CD4-positive, alpha-beta T cell treated with Interleukin-1 beta for 1 hour (primary cell): ENCODE measurements around the gene RPS6KC1.
"Not testable (repeated sequence)": the region's sequence is repeated elsewhere in the genome, so short reads cannot be mapped to it uniquely, and the experiment has no call there.

ENCODE experiments used
- DNase-seq, 2 donors: peaks; one replicate each; pipeline ENCODE4 v3.0.0-alpha.2; 2020 to 2022

The RPS6KC1 gene

DNA sequence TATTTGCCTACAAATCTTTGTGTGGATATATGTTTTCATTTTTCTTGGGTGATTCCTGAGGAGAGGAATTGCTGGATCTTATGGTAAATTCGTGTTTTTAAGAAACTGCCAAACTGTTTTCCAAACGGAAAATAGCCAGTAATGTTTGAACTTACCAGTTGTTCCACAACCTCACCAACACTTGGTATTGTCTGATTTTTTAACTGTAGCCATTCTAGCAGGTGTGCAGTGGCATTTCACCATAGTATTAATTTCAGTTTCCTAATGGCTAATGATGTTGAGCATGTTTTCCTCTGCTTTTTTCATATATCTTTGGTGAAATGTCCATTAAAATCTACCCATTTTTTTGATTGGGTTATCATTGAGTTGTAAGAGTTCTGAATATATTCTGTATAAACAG, 56.6 kb downstream of the RPS6KC1 start:
- no peak for DNase-seq

DNA sequence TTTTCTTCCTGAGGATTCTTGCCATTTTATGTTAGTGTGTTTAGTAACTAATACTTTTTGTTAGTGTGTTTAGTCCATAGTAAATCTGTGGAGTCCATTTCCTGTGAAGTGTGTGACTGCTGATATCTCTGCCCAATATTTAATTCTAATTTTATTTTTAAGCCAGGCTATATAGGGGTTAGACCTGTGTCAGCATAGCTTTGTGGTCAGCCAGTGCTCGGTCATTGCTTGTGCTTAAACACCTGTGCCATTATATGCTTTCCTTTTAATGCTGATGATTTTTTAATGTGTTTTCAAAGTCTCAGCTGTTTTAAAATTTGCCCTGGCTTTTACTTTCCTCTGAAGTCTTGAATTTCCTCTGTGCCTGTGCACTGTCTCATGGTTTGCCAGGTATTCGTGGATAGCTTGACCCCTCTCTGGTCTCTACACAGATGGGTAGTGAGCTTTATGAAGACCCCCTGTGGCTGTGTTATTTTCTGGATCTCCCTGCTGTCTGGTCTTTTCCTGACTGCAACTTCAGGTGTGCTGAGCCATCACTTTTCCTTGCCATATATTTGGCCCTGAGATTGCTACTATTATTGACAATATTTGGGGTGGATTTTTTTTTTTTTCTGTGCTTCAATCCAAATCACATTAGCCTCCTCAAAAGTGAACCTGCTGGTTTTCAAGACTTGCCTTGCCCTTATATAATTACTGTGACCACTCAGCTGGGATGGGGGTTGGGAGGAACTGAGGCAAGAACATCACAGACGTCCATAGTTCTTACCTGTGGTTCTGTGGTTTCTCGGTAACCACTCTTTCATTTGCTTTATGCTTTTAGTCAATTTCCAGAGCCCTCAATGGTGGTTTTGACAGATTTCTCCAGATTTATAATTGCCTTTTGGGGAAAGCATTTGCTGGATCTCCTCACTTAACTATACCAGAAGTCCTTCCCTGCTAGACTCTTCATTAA, 59.6 kb downstream of the RPS6KC1 start:
- no peak for DNase-seq

DNA sequence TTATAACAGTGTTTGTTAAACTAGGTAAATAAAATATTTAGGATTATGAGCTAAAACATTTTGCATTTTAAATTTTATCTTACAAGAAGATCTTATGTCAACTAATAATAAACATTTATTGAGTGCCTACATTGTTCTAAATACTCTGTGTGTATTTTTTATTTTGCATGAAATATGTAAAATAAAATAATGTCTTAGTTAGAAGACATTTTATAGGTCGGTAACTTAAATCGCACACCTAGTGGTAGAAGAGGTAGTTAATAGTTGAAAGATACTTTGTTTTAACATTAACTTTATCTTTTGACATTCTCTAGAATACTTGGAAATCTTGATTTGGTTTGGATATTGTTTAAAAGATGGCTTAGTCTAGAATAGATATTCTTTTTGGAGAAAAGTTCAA, 60.5 kb downstream of the RPS6KC1 start:
- DNase-seq, result no peak

DNA sequence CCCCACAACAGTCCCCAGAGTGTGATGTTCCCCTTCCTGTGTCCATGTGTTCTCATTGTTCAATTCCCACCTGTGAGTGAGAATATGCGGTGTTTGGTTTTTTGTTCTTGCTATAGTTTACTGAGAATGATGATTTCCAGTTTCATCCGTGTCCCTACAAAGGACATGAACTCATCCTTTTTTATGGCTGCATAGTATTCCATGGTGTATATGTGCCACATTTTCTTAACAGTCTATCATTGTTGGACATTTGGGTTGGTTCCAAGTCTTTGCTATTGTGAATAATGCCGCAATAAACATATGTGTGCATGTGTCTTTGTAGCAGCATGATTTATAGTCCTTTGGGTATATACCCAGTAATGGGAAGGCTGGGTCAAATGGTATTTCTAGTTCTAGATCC, 61.7 kb downstream of the RPS6KC1 start:
- not testable (repeated sequence) for DNase-seq

DNA sequence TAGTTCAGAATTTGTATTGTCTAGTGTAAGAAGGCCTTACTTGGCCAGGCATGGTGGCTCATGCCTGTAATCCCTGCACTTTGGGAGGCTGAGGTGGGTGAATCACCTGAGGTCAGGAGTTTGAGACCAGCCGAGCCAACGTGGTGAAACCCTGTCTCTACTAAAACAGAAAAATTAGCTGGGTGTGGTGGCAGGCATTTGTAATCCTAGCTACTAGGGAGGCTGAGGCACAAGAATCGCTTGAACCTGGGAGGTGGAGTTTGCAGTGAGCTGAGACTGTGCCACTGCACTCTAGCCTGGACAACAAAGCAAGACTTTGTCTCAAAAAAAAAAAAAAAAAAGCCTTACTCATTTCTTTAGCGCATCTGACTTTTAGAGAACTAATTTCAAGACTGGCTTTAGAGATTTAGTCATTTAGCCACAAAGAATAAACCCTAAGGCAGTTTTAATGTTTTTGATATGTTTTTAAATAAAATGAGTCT, 66.7 kb downstream of the RPS6KC1 start:
- DNase-seq, result not testable (repeated sequence)

DNA sequence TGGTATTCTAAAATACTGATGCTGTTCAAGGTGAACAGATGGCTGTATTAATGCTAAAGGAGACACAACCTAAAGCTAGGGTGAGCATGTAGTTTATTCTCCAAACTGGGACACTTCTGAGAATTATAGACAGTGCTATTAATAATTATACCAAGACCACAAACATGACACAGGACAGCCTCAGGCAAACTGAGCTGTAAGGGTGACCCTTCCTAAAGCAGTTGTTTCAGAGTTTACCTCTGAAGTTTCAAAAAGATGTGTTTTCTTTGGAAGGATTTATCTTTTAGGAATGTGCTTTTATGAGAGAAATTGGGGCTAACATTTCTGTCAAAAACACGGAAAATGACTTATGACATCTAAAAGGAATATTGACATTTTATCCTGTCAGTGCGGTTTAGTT, 68.8 kb downstream of the RPS6KC1 start:
- no peak for DNase-seq

DNA sequence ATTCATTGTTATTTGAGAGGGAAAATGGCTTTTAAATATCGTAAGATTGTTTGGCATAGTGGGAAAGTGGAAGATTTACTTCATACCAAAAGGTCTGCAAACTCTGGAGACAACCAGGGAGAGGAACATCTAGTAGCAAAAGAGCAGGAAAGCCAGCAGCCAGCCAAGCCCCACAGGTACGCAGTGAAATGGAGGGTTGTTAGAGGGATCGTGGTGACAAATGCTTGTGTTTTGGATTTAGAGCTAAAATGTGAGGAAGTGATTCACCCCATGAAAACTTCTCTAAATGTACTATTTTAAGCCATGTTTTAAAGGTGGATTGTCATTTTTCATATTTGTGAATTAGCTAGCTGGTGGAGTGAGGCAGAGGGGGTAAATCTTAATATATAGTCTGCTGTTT, 69.3 kb downstream of the RPS6KC1 start:
- no peak for DNase-seq

DNA sequence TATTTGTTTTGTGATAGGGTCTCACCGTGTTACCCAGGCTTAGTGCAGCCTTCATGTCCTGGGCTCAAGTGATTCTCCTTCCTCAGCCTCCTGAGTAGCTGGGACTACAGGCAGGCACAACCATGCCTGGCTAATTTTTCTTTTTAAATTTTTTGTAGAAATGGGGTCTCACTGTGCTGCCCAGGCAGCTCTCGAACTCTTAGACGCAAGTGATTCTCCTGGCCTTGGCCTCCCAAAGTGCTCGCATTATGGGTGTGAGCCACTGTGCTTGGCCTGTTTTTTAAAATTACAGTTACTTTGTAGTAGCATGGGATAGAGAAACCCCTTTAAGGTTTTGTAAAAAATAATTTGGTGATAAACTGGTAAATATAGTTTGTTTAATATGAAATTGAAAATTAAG, 69.9 kb downstream of the RPS6KC1 start:
- no peak for DNase-seq

DNA sequence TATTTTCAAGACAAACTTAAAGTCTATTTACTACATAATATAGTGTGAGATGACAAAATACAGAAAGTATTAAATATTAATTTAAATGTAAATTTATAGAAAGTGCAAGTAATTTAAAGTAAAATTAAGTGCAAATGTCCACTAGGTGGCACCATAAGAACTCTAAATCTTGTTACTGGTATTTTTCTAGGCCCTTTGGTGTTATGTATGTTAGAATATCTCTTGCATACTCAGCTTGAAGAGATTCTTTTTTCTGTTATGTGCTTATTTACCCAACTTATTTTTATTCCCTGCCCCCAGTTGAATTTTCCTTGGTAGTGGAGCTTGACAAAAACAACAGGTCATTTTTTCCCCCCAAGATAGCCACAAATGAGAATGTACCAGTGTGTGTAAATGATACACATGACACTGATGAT, 71.5 kb downstream of the RPS6KC1 start:
- DNase-seq, result peak in 1 of 2 donors; percentile 38

DNA sequence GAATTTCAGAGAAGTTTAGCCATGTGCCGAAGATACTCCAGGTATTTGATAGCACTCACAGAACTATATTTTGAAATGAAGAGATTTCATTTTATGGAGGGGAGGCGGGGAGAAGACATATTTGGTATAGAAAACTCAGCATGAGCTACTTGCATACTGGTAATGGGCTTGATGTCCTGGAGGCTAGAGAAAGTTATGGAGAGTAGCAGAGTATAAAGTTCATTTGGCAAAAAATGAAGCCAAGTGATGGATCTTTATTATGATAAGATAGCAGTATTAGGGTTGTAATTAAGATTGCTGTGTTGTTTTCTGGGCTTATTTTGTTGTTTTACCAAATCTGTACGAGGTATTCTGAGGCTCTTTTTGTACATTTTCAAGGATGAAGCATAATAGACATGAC, 72.0 kb downstream of the RPS6KC1 start:
- no peak for DNase-seq

DNA sequence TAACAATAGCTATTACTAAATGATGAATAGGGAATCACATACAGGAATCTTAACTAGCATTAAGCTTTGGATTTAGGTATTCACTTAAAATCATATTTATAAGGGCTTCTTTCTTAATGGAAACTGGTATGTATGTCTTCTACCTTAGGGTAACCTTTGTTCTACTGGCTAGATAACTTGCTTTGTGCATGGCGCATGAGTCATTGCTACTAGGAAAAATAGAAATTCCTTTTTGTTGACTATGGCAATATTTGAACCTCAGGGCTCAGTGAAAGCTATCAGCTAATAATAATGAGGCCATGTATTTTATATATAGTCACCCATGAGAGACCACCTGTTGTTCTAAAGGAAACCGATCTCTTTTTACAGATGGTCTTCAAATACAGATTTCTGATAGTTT, 72.5 kb downstream of the RPS6KC1 start:
- DNase-seq, result no peak

DNA sequence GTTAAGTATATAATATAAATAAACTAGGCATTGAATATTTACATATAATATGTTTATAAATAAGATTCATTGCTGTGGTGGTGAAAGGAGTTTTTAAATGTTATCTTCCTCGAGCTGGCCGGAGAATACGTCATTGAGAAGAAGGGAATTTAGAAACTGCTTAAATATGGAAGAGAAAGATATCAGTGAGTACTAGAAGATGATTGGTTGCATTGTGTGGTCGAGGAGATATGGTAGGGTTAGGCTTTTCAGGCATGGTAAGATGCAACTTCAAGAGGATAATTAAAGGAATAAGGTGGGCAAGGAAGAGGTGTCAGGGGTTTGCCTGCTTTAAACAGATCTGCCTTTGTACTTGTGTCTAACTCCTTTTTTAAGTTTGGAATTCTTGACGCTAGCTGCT, 73.5 kb downstream of the RPS6KC1 start:
- no peak for DNase-seq

DNA sequence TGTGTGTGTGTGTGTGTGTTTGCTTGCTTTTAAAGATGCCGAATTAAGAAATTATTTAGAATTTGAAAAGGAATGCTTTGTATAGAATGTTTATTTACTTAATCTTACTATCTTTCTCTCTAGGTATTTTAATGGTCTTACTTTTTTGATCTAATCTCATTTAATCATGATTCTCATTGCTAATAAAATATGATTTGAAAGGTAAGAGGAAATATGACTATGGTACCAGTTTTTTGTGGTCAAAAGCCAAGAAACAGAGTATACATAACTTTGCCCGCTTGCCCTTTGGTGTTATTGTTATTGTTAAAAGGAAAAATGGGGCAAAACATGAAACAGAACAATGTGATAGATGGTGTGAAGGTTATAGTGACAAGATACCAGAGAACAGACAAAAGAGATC, 74.6 kb downstream of the RPS6KC1 start:
- DNase-seq, result no peak

DNA sequence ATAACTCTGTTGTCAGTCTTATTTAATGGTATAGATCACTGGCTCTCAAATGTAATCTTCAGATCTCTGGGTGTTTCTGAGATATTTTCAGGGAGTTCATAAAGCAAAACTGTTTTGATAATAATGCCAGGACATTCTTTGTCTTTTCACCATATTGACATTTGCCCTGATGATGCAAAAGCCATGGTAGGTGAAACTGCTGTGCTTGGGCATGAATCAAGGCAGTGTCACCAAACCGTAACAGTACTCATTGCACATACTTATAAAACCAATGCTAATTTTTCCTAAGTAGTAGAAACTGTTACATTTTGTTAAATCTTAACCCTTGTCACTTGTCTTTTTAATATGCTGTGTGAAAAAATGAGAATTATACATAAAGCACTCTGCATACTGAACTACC, 76.0 kb downstream of the RPS6KC1 start:
- no peak for DNase-seq

DNA sequence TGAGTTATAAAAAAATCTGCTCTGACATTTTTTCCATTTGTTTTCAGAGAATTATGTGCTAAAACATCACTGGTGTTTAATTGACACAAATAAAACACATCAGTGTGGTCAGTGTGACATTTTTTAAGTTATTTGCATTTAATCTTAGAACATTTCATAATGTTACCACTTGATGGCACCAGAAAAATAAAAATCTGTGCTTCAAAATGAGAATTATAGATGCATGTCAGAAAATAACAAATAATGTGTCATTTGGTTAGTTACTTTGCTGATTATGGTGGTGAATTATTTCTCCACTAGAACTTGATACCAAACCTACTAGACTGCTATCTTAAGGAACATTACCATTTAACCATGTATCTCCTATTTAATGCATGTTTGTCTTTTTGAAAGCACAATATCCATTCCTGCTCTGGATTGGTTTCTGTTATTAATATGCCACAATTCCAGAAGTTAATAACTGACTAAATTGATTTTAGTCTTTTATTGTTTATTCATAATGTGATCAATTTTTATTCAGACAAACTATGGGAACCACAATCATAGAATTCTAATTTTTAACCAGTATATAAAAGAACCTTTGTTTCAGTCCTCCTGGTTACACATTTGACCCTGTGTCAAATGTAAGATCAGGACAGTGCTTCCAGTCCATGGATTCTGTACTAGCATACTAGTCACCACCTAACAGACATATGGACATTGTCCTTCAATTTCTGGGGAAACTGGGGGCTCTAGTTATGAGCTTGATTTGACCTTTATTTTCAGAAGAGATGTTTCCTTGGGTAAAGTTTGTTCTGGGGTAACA, 81.0 kb downstream of the RPS6KC1 start:
- no peak for DNase-seq

DNA sequence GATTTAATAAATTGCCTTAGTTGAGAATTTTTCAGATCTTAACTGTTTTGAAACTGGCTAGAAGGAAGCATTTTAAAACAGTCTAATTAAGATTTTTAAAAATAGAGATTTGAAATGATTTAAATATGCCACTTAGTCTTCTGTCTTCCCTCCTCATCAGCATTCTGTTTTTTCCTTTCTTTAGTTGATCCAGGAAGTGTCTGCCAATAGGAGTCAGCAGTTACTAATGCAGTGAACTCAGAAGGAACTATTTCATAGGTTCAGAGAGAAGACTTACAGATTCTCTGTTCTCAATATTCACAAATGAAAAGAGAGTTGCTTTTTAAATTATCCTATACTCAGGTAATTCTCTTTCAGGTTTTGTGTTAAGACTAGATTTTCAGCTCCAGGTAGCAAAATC, 84.5 kb downstream of the RPS6KC1 start:
- no peak for DNase-seq

DNA sequence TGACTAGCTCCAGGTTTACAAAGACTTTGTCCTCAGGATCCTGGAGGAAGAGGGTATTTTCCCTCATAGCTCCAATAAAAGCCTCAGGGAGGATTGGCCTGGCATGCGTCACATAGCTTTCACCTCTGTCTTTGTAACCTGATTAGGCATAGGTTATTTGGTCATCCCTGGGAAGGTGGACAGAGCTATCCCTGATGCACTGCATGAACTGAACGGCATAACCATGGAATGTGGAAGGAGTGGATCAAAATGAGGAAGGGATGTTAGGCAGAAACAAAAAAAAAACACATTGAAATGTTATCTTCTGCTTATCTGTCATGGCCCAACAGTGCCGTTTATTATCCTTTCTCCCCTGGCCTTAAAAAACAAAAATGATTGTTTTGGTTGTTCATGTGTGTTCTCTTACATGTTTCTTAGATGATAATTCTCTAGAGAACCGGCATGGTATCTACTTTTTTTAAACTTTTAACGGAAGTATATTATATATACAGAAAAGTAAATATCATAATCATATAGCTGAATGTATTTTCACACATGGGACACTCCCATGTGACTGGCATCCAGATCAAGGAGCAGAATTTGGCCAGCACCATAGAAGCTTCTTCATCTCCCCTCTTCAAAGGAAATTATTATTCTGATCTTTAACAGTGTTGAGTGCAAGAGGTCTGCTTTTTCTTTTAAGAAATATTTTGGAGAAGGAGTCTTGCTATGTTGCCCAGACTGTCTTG, 85.3 kb downstream of the RPS6KC1 start:
- no peak for DNase-seq

DNA sequence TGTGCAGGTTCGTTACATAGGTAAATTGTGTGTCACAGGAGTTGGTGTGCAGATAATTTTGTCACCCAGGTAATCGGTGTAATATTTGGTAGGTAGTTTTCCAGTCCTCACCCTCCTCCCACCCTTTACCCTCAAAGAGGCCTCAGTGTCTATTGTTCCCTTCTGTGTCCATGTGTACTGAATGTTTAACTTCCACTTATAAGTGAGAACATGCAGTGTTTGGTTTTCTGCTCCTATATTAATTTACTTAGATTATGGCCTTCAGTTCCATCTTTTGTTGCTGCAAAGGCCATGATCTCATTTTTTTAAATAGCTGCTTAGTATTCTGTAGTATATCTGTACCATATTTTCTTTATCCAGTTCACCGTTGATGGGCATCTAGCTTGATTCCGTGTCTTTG, 87.3 kb downstream of the RPS6KC1 start:
- DNase-seq, result no peak

DNA sequence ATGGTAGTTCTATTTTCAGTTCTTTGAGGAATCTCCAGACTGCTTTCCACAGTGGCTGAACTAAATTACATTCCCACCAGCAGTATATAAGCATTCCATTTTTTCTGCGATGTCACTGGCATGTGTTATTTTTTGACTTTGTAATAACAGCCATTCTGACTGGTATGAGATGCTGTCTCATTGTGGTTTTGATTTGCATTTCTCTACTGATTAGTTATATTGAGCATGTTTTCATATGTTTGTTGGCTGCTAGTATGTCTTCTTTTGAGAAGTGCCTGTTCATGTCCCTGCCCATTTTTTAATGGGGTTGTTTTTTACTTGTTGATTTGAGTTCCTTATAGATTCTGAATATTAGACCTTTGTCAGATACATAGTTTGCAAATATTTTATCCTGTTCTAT, 87.9 kb downstream of the RPS6KC1 start:
- DNase-seq, result no peak

DNA sequence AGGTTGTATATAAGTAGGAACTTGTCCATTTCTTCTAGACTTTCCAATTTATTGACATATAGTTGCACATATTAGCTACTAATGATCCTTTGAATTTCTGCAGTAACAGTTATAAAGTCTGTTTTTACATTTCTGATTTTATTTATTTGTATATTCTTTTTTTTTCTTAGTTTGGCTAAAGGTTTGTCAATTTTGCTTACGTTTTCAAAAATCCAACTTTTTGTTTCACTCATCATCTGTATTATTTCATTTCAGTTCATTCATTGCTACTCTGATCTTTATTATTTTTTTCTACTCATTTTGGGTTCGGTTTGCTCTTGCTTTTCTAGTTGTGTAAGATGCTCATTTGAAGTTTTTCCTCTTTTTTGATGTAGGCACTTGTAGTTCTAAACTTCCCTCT, 97.9 kb downstream of the RPS6KC1 start:
- DNase-seq, result no peak

DNA sequence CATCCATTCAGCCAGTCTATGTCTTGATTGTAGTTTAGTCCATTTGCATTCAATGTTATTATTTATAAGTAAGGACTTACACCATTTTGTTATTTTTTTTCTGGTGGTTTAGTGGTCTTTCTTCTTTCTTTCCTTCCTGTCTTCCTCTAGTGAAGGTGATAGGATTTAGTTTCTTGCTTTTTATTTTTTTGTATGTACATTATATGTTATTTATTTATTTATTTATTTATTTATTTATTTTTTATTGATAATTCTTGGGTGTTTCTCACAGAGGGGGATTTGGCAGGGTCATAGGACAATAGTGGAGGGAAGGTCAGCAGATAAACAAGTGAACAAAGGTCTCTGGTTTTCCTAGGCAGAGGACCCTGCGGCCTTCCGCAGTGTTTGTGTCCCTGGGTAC, 99.0 kb downstream of the RPS6KC1 start:
- DNase-seq, result not testable (repeated sequence)

DNA sequence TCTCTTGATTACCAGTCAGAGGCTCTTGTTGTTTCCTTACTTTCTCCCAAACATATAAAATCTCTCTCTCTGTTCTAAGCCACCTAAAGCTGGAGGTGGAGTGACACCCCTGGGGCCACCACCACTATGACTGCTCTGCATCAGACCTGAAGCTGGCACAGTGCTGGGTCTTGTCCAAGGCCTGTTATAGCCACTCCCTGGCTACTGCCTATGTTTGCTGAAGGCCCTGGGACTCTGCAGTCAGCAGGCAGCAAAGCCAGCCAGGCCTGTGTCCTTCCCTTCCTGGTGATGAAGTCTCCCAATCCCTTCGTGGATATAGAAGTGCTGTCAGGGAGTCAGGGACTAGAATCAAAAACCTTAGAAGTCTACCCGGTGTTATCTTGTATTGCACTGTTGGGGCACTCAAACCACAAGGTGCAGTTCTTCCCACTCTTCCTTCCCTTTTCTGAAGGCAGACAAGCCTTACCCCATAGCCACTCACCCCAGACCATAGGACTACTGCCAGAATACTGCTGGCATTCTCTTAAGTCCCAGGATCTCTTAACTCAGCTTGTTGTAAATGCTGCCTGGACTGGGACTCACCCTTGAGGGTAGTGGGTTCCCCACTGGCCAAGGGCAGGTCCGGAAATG, 103.1 kb downstream of the RPS6KC1 start:
- DNase-seq, result no peak

DNA sequence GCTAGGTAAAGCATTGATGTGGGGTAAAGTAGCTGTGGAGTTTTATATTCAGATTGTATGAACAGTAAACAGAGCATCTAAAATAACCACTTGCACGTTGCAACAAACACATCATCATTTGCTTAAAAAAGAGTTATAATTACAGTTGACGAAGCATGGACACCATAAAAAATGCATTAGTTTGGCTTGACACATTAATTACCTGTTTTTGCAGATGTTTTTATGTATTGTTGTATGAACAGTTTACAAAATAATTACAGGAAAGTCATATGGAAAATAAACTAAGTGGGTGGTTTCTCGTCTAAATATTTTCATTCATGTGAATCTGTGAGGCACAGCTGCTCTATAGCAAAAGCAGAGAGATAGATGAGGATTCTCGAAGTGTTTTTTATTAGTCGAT, 108.3 kb downstream of the RPS6KC1 start:
- DNase-seq, result no peak
